Left ventricle myocardium inferior (tissue), 1 donor: Measurements from ENCODE around the gene HMBS. TPM values are rescaled to one million over a fixed set of nuclear protein-coding genes. Genes with fewer than 3 reads are reported as not detected.

Experiments
- DNase-seq: peaks from one replicate; pipeline ENCODE4 v3.0.0-alpha.2; 2020
- H3K27ac ChIP-seq: fragments of 200-600 bp; replicated peaks from 2 replicates; pipeline ENCODE4 v1.8.0; 2021
- H3K27me3 ChIP-seq: fragments of 200-600 bp; 2 replicates; pipeline ENCODE4 v1.8.0; 2021; ENCODE audit warnings: low read depth
- H3K36me3 ChIP-seq: fragments of 200-600 bp; 2 replicates; pipeline ENCODE4 v1.8.0; 2021
- H3K4me1 ChIP-seq: fragments of 200-600 bp; 2 replicates; pipeline ENCODE4 v1.8.0; 2021
- H3K4me3 ChIP-seq: fragments of 200-600 bp; 2 replicates; pipeline ENCODE4 v1.8.0; 2021; ENCODE audit warnings: mild to moderate bottlenecking, moderate library complexity
- H3K9me3 ChIP-seq: fragments of 200-600 bp; replicated peaks from 2 replicates; pipeline ENCODE4 v1.8.0; 2021
- CTCF ChIP-seq: fragments of 200-600 bp; IDR thresholded peaks from 2 replicates; pipeline ENCODE4 v1.8.0; 2021; ENCODE audit warnings: antibody characterized with exemption, mild to moderate bottlenecking, borderline replicate concordance
- intact Hi-C: fragments of 100-400 bp; cut with micrococcal nuclease; formaldehyde crosslinking; loops from one replicate; pipeline ENCODE4 v1.11.0; 2022
- total RNA-seq: library from RNA; stranded (reverse); fragmentation: NEBNext Ultra II Directional; extraction: Animal tissue kit (Norgen Biotek cat#: 25700); gene quantifications from one replicate; pipeline ENCODE4 v1.2.1, GENCODE V29; 2021
- donor health status: DM: no; HTN: yes; CAD: no; lungs with severe emphysema.

Gene HMBS
- total RNA-seq, 1 donor from 2014 or later: 25.2 TPM

- Histone ChIP-seq H3K27ac (no peak overlapping the region), H3K4me3 (no peak overlapping the region), H3K36me3 (peaks cover 17% of the 10 kb centered on the region), H3K27me3 (no peaks in the 10 kb centered on the region), H3K9me3 (no peaks in the 10 kb centered on the region), H3K4me1 (peaks cover 20% of the 10 kb centered on the region)
- TF ChIP-seq CTCF: no peak
- intact Hi-C loops: no loop called here
- DNase-seq: no peak
These were observed 2.4 kb downstream of the HMBS start for GRCh38 chr11:119087123-119087522.

GRCh38 chr11:119087747-119088241 is 3.1 kb downstream of the HMBS start:
- Histone ChIP-seq H3K27ac (no peak overlapping the region), H3K36me3 (peaks cover 17% of the 10 kb centered on the region), H3K27me3 (no peaks in the 10 kb centered on the region), H3K9me3 (no peaks in the 10 kb centered on the region), H3K4me3 (no peak overlapping the region), H3K4me1 (peaks cover 25% of the 10 kb centered on the region)
- DNase-seq: no peak
- TF ChIP-seq CTCF: no peak
- intact Hi-C loops: no loop called here

- intact Hi-C loops: no loop called here
- no peak for TF ChIP-seq CTCF
These were observed 3.7 kb downstream of the HMBS start for GRCh38 chr11:119088406-119088805.

GRCh38 chr11:119089319-119089718 is 4.6 kb downstream of the HMBS start:
- Histone ChIP-seq H3K9me3 (no peaks in the 10 kb centered on the region), H3K27ac (no peak overlapping the region), H3K27me3 (no peaks in the 10 kb centered on the region), H3K4me1 (peaks cover 38% of the 10 kb centered on the region), H3K36me3 (peaks cover 22% of the 10 kb centered on the region), H3K4me3 (no peak overlapping the region)
- intact Hi-C loops: no loop called here
- DNase-seq: no peak
- TF ChIP-seq CTCF: no peak

More at GRCh38 chr11:119088406-119088805, 3.7 kb downstream of the HMBS start:
- Histone ChIP-seq H3K27me3 (no peaks in the 10 kb centered on the region), H3K4me1 (peaks cover 31% of the 10 kb centered on the region), H3K9me3 (no peaks in the 10 kb centered on the region), H3K27ac (no peak overlapping the region), H3K4me3 (no peak overlapping the region), H3K36me3 (peaks cover 22% of the 10 kb centered on the region)
- no peak for DNase-seq

- Histone ChIP-seq H3K27ac (no peak overlapping the region), H3K9me3 (no peaks in the 10 kb centered on the region), H3K36me3 (peaks cover 22% of the 10 kb centered on the region), H3K4me3 (no peak overlapping the region), H3K27me3 (no peaks in the 10 kb centered on the region), H3K4me1 (peaks cover 41% of the 10 kb centered on the region)
- intact Hi-C loops: no loop called here
- no peak for DNase-seq
- TF ChIP-seq CTCF: no peak
These were observed 6.5 kb downstream of the HMBS start for GRCh38 chr11:119091178-119091577.
